ENCODE results near the gene ABCC8. TPM values are rescaled to one million over a fixed set of nuclear protein-coding genes. Genes with fewer than 3 reads are reported as not detected.
A peak's percentile ranks its signal among the peaks of the same experiment; 100 is the strongest.

Gene ABCC8
- polyA plus RNA-seq, 1 donor, result 1.2 TPM

- no peak for DNase-seq
Observed at GRCh38 chr11:17386331-17387084, 90.1 kb downstream of the ABCC8 start.

GRCh38 chr11:17385926-17386325 lies 90.7 kb downstream of the ABCC8 start:
- no peak for DNase-seq

- DNase-seq, result no peak
Observed at GRCh38 chr11:17385492-17385891, 91.2 kb downstream of the ABCC8 start.

GRCh38 chr11:17384002-17384511 lies 92.6 kb downstream of the ABCC8 start:
- peak; percentile 85 for DNase-seq

- DNase-seq, result no peak
Observed at GRCh38 chr11:17383461-17383860, 93.2 kb downstream of the ABCC8 start.

GRCh38 chr11:17382046-17382728 lies 94.5 kb downstream of the ABCC8 start:
- no peak for DNase-seq

- no peak for DNase-seq
Observed at GRCh38 chr11:17381156-17381555, 95.5 kb downstream of the ABCC8 start.

- DNase-seq, result no peak
Observed at GRCh38 chr11:17379383-17380180, 97.1 kb downstream of the ABCC8 start.

- no peak for DNase-seq
Observed at GRCh38 chr11:17378655-17379054, 98.0 kb downstream of the ABCC8 start.

- DNase-seq, result no peak
Observed at GRCh38 chr11:17376493-17376892, 100.2 kb downstream of the ABCC8 start.

GRCh38 chr11:17375547-17375946 lies 101.1 kb downstream of the ABCC8 start:
- no peak for DNase-seq

GRCh38 chr11:17371614-17372013 lies 105.0 kb downstream of the ABCC8 start:
- DNase-seq, result no peak

GRCh38 chr11:17369684-17370243 lies 106.9 kb downstream of the ABCC8 start:
- no peak for DNase-seq

- no peak for DNase-seq
Observed at GRCh38 chr11:17369094-17369493, 107.6 kb downstream of the ABCC8 start.

- DNase-seq, result no peak
Observed at GRCh38 chr11:17368551-17368950, 108.1 kb downstream of the ABCC8 start.

GRCh38 chr11:17366495-17366894 lies 110.2 kb downstream of the ABCC8 start:
- DNase-seq, result no peak

GRCh38 chr11:17354601-17354991 lies 122.0 kb downstream of the ABCC8 start:
- peak; percentile 57 for DNase-seq

- no peak for DNase-seq
Observed at GRCh38 chr11:17353821-17354600, 122.6 kb downstream of the ABCC8 start.

GRCh38 chr11:17352950-17353820 lies 123.5 kb downstream of the ABCC8 start:
- peak; percentile 71 for DNase-seq

- DNase-seq, result peak; percentile 44
Observed at GRCh38 chr11:17351510-17352176, 125.0 kb downstream of the ABCC8 start, which contains the start of gene NCR3LG1. NCR3LG1 (plus strand) TSS chr11:17351800; CDS start chr11:17351970, 170 bp downstream.
